Muscle of arm (tissue), 12 donors: Measurements from ENCODE around the gene ARHGAP15. TPM values are rescaled to one million over a fixed set of nuclear protein-coding genes. Genes with fewer than 3 reads are reported as not detected.

Source experiments
- DNase-seq: peaks from one replicate; pipeline ENCODE4 v3.0.0-alpha.2; 2013
- polyA plus RNA-seq, 12 donors: library from polyadenylated mRNA; unstranded; fragments of 120-200 nt; gene quantifications; one replicate each; pipeline ENCODE4 v1.2.1, GENCODE V29; 2013; ENCODE audit not compliant: insufficient read length in 12 of 12

Gene ARHGAP15
- polyA plus RNA-seq, 12 donors = 6.9 to 19.2 (median 9.6) TPM; not detected in 2

GRCh38 chr2:143717536-143718168 is 588.4 kb downstream of the ARHGAP15 start:
- no peak for DNase-seq

GRCh38 chr2:143718745-143719144 is 589.5 kb downstream of the ARHGAP15 start:
- no peak for DNase-seq

DNA sequence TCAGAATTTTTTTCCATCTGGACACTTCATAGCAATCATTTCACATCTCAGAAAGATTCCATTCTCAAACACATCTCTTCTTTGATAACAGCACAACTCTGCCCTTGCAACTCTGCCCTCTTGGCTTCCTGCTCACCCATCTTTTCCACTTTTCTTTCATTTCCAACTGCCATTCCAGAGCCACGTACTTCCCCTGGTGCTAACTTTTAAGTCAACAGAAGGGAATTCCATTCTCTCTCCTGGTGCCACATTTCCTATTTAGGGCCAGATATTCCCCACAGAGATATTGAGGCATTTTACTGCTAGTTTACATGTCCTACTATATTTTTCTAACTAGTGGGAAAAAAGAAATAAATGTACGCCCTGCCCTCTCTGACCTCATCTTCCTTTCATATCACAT is 590.2 kb downstream of the ARHGAP15 start:
- no peak for DNase-seq

DNA sequence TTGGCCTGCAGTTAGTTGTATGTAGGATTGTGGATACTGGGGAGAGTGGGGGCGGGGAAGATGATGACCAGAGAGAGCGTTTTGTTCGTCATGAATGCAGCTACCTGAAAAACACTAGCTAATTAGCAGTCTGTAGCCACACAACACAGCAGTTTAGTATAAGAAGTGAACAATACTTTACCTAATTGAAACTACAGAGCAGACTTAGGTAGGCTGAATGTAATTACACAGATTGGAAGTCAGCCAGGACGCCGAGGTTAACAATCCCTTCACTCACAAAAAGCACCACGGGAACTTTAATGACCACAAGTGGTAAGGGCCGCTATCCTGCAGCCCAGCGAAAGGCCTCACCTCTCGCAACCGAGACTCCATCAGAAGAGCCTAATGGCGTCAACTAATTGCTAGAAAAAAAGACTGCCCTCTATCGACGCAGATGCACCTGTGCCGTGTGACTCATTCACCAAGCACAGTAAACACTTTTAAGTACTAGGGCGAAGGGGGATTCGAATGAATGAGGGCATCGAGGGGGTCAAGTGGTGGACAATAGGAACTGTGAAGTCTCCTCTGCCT is 591.0 kb downstream of the ARHGAP15 start:
- DNase-seq = no peak

DNA sequence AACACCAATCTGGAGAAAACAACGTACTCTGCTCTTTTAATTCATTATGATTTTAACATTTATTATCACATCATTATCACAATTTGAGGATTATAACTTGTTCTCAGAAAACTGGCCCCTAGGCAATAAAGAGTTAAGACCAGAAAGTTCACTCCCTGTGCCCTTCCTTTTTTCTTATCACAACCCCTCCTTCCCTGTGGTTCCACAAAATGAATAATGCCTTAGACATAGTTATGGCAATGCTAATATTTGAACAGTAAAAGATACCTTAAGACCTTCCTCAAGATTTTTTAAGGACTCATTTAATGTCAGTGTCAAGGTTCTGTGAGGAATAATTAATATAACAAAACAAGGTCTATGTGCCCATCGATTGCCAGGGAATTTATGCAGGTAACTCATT is 596.2 kb downstream of the ARHGAP15 start:
- no peak for DNase-seq

- no peak for DNase-seq
Observed at GRCh38 chr2:143726151-143726845, 597.1 kb downstream of the ARHGAP15 start.

DNA sequence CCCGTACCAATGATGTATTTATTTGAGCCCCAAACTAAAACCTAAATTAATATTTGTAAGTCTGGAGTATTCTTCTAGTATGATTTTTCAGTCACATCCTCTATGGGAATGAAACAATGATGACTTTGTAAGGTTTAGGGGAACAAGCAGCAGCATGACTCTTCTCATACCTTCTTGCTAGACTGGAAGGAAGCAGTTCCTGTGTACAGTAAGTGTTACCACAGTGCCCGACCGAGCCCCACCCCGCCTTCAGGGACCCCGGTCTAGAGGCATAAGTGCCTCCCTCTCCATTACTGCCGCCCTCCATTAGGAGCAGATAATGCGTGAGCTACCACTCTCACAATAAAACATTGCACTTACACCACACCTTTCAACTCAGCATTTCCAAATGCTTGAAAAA is 599.3 kb downstream of the ARHGAP15 start:
- no peak for DNase-seq

DNA sequence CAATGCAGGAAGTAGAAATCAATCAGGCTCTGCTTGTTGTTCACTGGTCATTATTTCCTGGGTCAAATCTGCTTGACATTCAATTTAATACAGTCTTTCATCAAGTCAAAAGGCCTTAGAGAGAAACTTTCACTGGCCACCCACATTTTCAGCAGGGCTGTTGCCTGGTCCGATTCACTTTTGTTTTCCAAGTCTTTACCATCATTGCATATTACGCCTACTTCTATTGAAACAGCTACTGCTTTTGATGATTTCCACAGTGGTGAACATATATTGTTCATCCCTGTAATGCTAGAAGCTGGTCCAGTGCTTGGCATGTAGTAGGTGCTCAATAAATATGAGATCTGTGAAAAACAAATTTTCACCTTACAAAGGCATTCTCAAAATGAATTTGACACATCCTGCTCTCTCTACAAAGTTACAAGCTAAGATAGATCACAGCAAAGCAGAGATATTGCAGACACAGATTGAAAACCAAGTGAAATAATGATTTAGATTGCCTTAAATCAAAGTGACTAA is 600.1 kb downstream of the ARHGAP15 start:
- no peak for DNase-seq

DNA sequence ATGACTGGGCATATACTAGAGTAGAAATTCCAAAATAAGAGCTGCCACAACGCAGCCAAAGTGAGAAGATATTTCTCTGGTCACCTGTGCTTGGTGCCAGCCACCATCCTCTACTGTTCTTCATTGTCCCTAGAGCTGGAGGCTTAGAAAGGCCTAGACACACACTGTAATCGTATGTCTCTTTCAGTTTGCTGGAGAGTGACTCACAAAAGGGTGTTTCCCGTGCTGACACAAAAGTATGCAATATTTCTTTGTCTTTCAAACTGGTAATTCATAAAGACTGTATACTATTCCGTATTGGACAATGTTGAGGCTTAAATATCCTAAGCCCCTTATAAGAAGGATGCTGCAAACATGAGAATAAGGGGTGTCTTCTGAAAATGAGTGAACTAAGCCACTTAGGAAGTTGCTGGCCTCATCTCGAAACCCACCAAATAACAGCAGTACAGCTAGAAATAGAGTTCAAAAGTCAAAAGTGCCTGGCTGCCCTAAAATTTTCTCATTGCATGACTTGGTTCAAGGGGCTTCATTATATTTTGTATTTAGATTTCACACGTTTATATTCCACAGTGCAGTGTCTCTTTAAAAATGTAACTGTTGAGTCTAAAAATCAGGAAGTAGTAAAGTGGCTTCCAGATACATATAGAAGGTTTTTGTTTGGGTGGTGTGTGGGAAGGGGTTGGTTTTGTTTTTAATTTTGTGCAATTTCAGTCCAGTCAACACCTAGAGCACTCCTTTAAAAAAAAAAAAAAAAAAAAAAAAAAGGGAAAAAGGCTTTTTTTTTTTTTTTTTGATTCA is 601.1 kb downstream of the ARHGAP15 start:
- DNase-seq = no peak

DNA sequence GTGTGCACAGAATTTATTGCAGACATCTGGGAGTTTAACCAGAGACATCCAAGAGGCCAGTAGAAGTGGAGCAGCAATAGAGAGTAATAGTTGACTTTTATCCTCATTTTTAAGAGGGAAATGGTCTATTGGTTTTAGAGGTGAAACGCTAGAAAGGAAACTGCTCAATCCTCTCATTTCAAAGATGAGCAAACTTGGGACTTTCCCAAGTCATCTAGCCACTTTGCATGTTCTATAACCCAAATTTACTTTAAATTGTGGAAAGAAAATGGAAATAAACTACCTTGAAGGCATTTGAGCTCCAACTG is 601.7 kb downstream of the ARHGAP15 start:
- no peak for DNase-seq

GRCh38 chr2:143732076-143732475 is 602.9 kb downstream of the ARHGAP15 start:
- no peak for DNase-seq

- DNase-seq = no peak
Observed at GRCh38 chr2:143732871-143733270, 603.7 kb downstream of the ARHGAP15 start.

DNA sequence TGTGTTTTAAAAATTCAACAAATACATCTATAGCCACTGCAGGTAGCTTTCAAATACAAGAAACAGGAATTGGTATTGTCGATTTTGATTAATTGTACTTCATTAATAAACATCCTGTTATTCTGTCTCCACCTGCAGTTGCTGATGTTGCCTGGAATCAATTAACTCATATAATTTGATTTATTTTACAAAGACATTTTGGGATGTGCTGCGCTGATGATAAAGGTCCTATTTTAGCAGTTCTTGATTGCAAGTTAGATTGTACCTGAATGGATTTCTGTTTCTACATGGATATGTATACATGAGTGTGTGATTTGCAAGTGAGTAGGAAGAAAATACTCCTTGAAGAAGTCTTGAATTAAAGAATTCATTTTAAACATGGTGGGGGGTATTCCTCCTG is 605.3 kb downstream of the ARHGAP15 start:
- DNase-seq = no peak

DNA sequence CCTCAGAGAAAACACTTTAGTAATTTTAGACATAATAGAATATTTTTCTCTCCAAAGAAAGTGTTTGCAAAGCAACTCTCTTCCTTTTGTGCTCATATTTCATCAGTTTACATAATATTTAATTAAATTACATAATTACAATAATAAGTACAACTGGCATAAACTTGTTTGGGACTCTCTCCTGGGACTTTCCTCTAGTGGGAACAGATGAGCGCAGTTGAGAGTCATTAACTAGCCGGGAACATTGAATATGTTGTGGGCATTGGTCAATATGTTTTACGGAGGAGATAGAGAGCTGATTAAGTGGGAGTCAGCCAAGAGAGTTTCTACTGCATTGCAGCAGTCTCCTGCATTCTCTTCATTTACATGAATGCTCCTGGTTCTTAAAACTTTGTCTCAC is 607.7 kb downstream of the ARHGAP15 start:
- no peak for DNase-seq

DNA sequence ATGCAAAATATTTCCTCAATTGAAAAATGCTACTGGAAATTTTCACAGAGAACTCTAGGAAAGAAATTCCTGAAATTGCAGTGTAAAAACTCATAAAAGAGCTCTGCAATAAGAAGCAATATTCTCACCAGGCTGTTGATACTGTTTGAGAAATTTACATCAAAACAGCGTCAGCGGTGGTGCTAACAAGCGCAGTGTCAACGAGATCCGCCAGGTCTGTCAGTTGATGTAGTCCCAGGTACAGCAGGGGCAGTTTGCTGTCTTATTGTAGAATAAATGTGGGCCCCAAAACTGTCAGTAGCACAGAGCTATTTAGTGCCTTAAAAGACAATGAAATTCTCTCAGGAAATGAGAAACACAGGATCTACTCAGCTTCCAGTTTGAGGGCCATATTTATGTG is 611.2 kb downstream of the ARHGAP15 start:
- no peak for DNase-seq

- DNase-seq = no peak
Observed at GRCh38 chr2:143741205-143741604, 612.0 kb downstream of the ARHGAP15 start.

DNA sequence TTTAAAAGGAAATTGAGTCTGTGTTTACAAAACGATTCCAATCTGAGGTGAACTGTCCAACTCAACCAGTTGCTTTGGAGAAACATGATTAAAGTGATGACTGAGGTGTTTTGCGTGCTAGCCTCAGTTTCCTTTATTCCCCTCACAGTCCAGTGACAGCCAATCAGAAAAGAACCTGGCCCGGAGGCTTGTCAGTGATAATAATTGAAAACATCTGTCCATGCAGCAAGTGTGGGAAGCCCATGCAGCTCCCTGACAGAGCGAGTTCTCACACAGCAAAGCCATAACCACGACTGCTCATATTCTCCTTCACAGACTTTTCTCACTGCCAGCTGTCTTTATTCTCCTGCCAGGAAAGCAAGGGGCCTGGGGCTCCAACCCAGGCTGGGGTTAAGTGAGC is 613.4 kb downstream of the ARHGAP15 start:
- DNase-seq = no peak

GRCh38 chr2:143744114-143744513 is 614.9 kb downstream of the ARHGAP15 start:
- DNase-seq = no peak

DNA sequence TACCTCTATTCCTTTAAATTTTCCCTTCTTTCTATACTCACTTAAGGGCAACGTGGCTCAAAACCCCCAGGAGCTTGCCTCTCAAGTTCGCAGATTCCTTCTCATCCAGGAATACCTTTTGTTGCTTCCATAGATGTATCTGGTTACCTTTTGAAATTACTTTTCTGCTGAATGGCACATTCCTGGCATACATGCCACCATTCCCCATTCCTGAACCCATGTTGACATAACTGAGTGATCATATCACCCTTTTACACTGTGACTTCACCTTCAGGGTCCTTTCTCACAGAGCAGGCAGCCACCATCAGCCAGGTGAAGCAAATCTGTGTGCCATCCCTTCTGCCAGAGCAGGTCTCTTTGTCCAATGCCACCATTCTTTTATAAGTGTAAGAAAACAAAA is 615.8 kb downstream of the ARHGAP15 start:
- no peak for DNase-seq

- no peak for DNase-seq
Observed at GRCh38 chr2:143754742-143755141, 625.5 kb downstream of the ARHGAP15 start.

DNA sequence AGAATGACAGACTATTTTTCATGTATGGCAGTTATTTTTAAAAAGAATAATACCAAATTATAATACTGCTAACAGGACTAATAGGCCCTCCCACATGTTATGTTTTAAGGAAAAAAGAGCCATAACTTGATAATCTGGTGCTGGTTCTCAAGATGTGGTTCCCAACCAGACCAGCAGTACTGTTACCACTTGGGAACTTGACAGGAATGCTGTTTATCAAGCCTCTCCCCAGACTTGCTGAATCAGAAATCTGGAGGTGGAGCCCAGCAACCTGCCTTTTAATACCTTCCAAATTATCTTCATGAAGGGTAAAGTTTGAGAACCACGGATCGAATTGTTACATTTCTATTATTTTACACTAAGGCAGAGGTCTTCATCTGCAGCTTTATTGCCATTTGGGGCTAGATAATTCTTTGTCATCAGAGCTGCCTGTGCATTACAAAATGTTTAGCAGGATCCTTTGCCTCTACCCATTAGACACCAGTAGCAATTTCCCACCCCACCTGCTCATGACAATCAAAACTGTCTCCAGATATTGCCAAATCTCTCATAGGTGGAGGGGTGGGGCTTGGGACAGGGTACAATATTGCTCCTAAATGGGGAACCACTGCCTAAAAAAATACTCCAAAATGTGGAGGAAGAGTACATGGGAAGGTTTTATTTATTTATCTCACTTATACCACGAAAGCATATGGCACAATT is 629.6 kb downstream of the ARHGAP15 start:
- no peak for DNase-seq

- DNase-seq = no peak
Observed at GRCh38 chr2:143759455-143759854, 630.2 kb downstream of the ARHGAP15 start.
